ENCODE measurements around the gene XYLT1. TPM values are rescaled to one million over a fixed set of nuclear protein-coding genes. Genes with fewer than 3 reads are reported as not detected.

Gene XYLT1
- total RNA-seq, 1 experiment from 2014 or later: 12.5 TPM

DNA sequence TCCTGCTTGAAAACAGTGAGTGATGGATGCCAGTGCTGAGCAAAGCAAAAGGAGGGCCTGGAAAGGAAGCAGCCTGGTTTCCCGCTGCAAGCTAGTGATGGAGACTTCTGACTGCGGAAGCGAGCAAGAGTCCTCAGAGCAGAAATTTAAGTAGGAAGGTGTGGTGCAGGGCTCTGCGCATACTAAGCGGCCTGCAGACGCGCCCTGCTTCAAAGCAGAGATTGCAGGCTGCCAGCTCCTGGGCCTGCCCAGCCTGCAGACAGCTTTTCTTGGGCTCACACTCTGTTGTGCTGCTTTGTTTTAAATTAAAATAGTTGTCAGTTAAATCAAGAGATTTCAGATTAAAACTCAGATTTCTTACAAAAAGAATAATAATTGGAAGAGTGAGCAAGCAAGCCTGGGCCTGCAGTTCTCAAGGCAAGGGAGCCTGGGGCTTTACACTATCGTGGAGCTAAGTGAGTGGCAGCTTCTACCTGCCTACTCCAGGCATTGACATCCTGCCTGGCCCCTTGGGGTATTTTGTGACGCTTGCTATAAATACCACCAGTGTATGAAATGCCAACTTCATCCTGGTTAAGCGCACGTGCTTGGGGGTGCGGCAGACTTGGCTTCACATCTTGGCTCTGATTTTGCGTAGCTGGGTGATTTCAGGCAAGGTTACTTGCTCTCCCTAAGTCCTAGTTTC lies 237.3 kb downstream of the XYLT1 start:
- H3K36me3 ChIP-seq (ENCODE audit: control insufficient read depth, insufficient read depth, low read length): no peaks in the 10 kb centered on the region
- intact Hi-C loops (cut with micrococcal nuclease; ENCODE audit: unreplicated experiment): no loop called here
- BruUV-seq (replicated peaks): no TSS peak
- ChIA-PET POLR2A (no interaction called here), CTCF (no interaction called here)
- H3K9me3 Mint-ChIP-seq (ENCODE audit: unreplicated experiment): no peaks in the 10 kb centered on the region
- H3K27me3 Mint-ChIP-seq (ENCODE audit: insufficient read depth, unreplicated experiment): no peaks in the 10 kb centered on the region
- H3K9me3 ChIP-seq: no peaks in the 10 kb centered on the region
- no peaks in the 10 kb centered on the region for H3K36me3 Mint-ChIP-seq (ENCODE audit: insufficient read depth, unreplicated experiment)
- no peaks in the 10 kb centered on the region for H3K27me3 ChIP-seq (replicated peaks; ENCODE audit: control insufficient read depth, insufficient read depth, low read length)
- H3K4me3 Mint-ChIP-seq (ENCODE audit: unreplicated experiment): no peak overlapping the region
- H3K4me3 ChIP-seq (ENCODE audit: low read depth, low read length): no peak overlapping the region
- TF ChIP-seq, protein P1, sequence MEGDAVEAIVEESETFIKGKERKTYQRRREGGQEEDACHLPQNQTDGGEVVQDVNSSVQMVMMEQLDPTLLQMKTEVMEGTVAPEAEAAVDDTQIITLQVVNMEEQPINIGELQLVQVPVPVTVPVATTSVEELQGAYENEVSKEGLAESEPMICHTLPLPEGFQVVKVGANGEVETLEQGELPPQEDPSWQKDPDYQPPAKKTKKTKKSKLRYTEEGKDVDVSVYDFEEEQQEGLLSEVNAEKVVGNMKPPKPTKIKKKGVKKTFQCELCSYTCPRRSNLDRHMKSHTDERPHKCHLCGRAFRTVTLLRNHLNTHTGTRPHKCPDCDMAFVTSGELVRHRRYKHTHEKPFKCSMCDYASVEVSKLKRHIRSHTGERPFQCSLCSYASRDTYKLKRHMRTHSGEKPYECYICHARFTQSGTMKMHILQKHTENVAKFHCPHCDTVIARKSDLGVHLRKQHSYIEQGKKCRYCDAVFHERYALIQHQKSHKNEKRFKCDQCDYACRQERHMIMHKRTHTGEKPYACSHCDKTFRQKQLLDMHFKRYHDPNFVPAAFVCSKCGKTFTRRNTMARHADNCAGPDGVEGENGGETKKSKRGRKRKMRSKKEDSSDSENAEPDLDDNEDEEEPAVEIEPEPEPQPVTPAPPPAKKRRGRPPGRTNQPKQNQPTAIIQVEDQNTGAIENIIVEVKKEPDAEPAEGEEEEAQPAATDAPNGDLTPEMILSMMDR (IDR thresholded peaks at IDR 0.05; ENCODE audit: insufficient read depth in 1 of 2, low read depth in 1 of 2, low read length in 1 of 2, severe bottlenecking in 1 of 2, unreplicated experiment in 1 of 2): no peak
- H3K4me1 Mint-ChIP-seq (ENCODE audit: low read depth, unreplicated experiment): no peaks in the 10 kb centered on the region
- no peak for DNase-seq
- H3K4me1 ChIP-seq: no peaks in the 10 kb centered on the region
- H3K27ac Mint-ChIP-seq (ENCODE audit: unreplicated experiment): no peak overlapping the region

DNA sequence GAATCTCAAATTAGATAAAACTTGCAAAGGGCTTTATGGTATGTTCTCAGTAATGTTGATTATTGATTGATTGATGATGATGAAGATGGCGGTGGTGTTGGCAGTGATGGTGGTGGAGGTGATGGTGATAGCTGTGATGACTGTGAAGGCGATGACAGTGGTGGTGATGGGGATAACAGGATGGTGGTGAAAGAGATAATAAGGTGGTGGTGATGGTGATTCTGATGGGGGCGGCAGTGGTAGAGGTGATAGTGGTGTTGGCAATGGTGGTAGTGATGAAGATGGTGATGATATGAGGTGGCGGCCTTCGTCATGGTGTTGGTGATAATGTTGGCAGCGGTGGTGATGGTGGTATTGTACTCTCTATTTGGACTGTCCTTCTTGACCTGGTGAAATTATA lies 238.3 kb downstream of the XYLT1 start:
- POLR2A ChIA-PET: no interaction called here
- Histone ChIP-seq H3K27me3 (replicated peaks; ENCODE audit: control insufficient read depth, insufficient read depth, low read length) (no peaks in the 10 kb centered on the region), H3K36me3 (ENCODE audit: control insufficient read depth, insufficient read depth, low read length) (no peaks in the 10 kb centered on the region), H3K4me3 (ENCODE audit: low read depth, low read length) (no peak overlapping the region), H3K4me1 (no peaks in the 10 kb centered on the region), H3K9me3 (no peaks in the 10 kb centered on the region)
- H3K4me1 Mint-ChIP-seq (ENCODE audit: low read depth, unreplicated experiment): peaks cover 4% of the 10 kb centered on the region
- no peaks in the 10 kb centered on the region for H3K9me3 Mint-ChIP-seq (ENCODE audit: unreplicated experiment)
- intact Hi-C loops (cut with micrococcal nuclease; ENCODE audit: unreplicated experiment): no loop called here
- CTCF ChIA-PET: no interaction called here
- TF ChIP-seq, protein P1 (IDR thresholded peaks at IDR 0.05; ENCODE audit: insufficient read depth in 1 of 2, low read depth in 1 of 2, low read length in 1 of 2, severe bottlenecking in 1 of 2, unreplicated experiment in 1 of 2): no peak
- no peaks in the 10 kb centered on the region for H3K36me3 Mint-ChIP-seq (ENCODE audit: insufficient read depth, unreplicated experiment)
- H3K27me3 Mint-ChIP-seq (ENCODE audit: insufficient read depth, unreplicated experiment): no peaks in the 10 kb centered on the region
- no peak overlapping the region for H3K27ac Mint-ChIP-seq (ENCODE audit: unreplicated experiment)
- DNase-seq: no peak
- no TSS peak for BruUV-seq (replicated peaks)
- no peak overlapping the region for H3K4me3 Mint-ChIP-seq (ENCODE audit: unreplicated experiment)

DNA sequence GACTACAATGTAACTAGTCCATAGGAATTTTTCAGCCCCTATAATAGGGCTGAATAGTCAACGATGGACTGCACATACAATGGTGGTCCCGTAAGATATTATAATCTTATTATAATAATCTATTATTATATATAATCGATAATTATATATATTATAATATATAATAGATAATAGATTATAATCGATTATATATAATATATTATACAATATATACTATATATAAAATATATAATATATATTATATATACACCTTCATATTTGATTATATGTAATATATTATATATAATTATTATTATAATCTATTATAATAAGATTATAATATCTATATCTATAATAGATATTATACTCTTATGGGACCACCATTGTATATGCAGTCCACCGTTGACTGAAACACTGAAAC lies 238.8 kb downstream of the XYLT1 start:
- peaks cover 8% of the 10 kb centered on the region for H3K4me1 Mint-ChIP-seq (ENCODE audit: low read depth, unreplicated experiment)
- no peaks in the 10 kb centered on the region for H3K9me3 ChIP-seq
- H3K4me3 Mint-ChIP-seq (ENCODE audit: unreplicated experiment): no peak overlapping the region
- ChIA-PET CTCF (no interaction called here), POLR2A (no interaction called here)
- intact Hi-C loops (cut with micrococcal nuclease; ENCODE audit: unreplicated experiment): no loop called here
- no TSS peak for BruUV-seq (replicated peaks)
- no peaks in the 10 kb centered on the region for H3K36me3 Mint-ChIP-seq (ENCODE audit: insufficient read depth, unreplicated experiment)
- H3K4me3 ChIP-seq (ENCODE audit: low read depth, low read length): no peak overlapping the region
- no peaks in the 10 kb centered on the region for H3K27me3 ChIP-seq (replicated peaks; ENCODE audit: control insufficient read depth, insufficient read depth, low read length)
- H3K9me3 Mint-ChIP-seq (ENCODE audit: unreplicated experiment): no peaks in the 10 kb centered on the region
- no peak for DNase-seq
- no peaks in the 10 kb centered on the region for H3K36me3 ChIP-seq (ENCODE audit: control insufficient read depth, insufficient read depth, low read length)
- TF ChIP-seq, protein P1 (IDR thresholded peaks at IDR 0.05; ENCODE audit: insufficient read depth in 1 of 2, low read depth in 1 of 2, low read length in 1 of 2, severe bottlenecking in 1 of 2, unreplicated experiment in 1 of 2): no peak
- H3K27ac Mint-ChIP-seq (ENCODE audit: unreplicated experiment): no peak overlapping the region
- H3K4me1 ChIP-seq: no peaks in the 10 kb centered on the region
- no peaks in the 10 kb centered on the region for H3K27me3 Mint-ChIP-seq (ENCODE audit: insufficient read depth, unreplicated experiment)
